Hematopoietic multipotent progenitor cell treated with erythropoietin and hydrocortisone succinate and interleukin-3 and kit ligand, for 15 days (in vitro differentiated cells): Measurements from ENCODE around the gene LIMK1.
"Not testable (repeated sequence)": the region's sequence is repeated elsewhere in the genome, so short reads cannot be mapped to it uniquely, and the experiment has no call there.

ENCODE experiments used
- DNase-seq: peaks from one replicate; pipeline ENCODE4 v3.0.0-alpha.2; 2015; ENCODE audit warnings: low spot score

LIMK1 gene

DNA sequence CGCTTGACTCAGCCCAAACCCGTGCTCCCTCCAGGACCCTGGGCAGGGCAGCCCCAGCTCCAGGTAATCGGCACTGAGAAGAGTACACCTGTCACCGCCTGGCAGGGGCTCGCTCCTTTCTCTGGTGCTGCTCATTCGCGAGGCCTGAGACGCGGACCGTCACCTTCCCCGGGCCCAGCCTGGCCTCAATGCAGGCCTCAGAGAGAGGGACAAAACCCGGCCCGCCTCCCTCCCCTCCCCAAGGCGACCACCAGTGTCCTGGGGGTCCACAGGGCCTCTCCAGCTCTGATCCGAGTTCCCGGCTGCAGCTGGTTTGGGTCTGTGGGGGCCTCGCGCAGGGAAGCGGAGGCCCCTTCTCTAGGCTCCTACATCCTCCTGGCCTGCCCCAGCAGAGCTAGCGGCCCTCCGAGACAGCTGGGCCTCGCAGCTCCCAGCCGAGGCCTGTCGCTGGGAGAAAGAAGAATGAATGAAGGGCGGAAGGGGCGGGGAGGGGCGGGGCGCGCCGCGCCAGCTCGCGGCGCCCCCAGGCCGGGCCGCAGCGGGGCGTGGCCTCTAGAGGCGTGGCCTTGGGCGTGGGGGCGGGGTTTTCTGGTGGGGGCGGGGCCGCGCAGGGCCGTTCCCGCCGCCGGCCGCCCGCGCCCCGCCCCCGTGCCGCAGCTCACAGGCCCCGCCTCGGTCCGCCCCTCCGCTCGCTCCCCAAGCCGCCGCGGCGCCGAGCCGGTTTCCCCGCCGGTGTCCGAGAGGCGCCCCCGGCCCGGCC is at the start of gene LIMK1:
LIMK1 (plus strand) TSS at position 688 of the 760 bp plus-strand sequence. CDS start 187 bp downstream, outside the sequence.
- peak; percentile 75 for DNase-seq

DNA sequence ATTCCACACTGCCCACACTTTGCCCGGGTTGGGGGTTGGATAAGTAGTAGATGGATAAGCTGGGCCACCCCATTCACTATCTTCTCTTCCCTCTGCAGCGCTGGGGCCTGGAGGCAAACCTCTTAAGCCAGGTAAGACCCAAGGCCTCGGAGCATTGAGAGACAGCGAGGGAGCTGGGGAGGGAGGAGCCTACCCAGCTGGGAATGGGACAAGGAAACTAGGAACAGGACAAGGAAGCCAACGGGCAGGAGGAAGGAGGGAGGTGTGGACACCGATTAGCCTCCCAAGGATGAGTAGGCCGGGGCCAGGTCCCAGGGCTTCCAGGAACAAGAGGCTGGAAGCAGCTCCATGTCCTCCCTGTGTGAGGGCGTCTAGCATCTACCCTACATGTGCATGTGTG is 46.0 kb upstream of the LIMK1 start:
- DNase-seq: no peak

DNA sequence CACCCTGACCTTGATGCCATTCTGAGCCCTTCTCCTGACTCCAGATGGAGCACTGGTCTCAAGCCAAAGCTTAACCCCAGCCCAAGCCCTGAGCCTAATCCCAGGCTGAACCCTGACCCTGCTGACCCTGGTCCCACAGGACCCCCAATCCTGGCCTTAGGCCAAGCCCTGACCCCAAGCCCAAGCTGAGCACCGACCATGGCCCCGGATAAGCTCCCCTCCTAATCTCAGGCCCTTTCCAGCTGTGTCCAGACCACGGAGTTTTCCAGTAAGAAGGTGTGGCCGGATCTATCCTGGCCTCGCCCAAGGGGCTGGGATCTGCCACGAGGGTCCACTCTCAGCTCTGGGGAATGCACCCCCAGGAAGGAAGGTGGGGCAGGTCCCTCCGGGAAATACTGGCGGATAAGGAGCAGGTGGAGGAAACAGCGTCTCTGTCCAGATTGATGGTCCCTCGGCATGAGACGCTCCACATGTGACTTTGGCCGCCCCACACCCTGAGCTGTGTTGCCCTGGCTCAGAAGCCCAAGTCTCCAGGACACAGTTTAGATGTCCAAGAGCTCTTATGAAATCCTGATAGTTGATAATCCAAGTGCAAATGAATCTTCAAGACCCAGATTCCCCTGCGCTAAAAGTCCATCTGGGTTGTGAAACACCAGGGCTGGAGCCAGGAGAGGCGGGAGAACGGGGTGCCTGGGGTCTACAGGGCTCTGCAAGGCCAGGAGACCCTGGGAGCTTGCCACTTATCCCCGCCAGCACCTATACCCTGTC is 45.2 kb upstream of the LIMK1 start:
- no peak for DNase-seq

DNA sequence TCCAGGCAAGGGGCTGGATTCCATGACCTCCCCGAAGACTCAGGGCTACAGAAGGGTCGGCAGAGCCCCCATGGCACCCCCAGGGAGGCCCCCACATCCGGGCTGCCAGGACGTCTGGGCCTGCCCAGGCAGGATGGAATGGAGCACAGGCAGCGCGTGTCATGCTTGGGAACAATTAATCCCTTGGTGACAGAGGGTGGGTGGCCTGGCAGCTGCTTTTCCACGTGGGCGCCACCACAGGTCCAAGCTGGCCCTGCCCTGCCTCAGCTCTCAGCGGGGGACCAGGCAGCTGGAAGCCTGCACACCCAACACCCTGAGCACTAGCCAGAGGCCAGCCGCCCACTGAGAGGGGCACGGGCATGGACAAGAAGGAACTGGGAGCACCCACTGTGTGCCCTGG is 44.3 kb upstream of the LIMK1 start:
- no peak for DNase-seq

DNA sequence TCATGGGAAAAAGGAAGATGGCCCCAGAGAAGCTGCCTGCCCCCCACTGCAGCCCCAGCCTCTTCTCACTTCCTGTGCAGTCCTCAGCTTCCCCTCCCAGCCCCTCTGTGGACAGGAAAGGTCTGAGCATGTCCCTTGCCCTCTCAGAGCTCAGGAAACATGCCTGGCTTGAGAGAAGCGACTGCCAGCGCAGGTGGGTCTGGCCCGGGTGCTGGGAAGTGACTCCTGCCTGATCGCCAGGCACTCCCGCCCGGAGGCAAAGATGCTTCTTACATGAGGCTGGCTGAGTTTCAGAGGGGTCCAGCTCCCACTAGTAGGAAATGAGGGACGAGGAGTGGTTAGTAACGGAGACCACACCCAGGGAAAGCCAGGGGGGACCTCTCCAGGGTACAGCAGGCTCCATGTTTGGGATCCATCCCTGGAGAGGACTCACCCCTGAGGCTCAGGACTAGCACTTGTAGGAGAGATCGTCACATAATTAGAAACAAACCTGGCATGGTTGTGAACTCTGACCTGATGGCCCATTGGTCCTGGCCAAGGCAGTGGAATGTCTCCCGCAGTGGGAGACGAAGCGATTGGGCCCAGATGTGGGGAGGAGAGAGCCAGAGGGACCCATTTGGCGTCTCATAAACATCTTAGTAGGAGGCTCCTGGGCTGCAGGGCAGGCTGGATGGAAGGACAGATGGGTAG is 43.4 kb upstream of the LIMK1 start:
- DNase-seq: no peak

DNA sequence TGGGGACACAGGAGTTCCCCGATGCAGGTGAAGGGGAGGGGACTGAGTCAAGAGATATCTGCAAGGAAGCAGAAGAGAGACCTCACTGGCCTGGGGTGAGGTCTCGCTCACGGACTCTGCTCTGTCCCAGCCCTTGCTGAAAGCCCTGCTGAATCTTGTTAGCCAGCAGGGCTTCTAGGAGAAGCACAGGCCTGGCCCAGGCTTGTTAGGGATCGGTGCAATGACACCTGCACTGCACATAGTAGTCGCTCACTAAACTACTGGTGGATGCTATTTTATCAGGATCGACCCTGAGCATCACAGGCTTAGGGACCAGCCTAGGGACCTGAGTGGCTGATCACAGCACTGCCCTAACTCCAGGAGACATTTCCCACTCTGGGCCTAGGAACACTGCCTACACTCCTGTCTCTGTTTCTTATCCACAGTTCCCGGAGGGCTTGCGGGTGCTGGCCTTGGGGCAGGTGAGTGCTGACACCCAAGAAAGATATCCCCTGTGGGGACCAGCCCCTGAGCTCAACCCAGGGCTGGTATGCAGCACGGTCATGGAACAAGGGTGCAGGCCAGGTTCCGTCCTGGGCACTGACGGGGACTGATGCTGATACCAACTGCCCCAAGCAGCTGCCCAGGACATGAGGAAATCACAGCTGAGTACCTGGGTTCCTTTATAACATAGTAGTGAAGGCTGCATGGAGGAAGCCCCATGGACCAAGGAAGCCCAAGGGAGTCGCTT is 42.6 kb upstream of the LIMK1 start:
- no peak for DNase-seq

DNA sequence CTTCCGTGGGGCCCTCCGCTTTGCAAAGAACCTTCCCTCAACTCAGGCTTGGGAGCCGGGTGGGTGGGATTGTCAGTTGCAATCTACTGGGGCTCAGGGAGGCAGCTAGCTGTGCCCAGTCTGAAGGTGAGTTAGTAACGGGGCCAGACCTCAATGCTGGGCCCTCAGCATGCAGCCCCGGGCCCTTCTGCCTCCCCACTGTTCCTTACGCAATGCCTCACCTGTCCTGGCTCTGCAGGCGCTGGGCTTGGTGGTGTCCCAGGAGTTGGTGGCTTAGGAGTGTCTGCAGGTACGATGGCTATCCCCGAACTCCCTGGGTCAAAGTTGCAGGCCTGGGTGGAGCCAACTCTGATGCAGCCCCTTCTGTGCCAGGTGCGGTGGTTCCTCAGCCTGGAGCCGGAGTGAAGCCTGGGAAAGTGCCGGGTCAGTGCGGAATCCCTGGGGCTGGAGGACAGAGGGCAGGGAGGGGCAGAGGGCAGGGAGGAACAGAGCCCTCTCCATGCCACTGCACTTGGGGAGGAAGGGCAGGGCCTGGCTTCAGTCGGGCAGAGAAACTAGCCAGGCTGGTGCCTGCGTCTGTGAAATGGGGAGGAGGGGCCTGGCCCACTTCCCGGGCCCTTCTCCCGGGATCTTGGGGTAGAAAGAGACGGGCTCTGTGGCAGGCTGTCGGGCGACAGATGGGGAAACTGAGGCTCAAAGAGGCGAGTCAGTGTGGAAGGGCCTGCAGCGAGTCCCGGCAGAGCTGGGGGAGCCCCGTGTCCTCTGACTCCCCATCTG is 40.7 kb upstream of the LIMK1 start:
- DNase-seq: no peak

DNA sequence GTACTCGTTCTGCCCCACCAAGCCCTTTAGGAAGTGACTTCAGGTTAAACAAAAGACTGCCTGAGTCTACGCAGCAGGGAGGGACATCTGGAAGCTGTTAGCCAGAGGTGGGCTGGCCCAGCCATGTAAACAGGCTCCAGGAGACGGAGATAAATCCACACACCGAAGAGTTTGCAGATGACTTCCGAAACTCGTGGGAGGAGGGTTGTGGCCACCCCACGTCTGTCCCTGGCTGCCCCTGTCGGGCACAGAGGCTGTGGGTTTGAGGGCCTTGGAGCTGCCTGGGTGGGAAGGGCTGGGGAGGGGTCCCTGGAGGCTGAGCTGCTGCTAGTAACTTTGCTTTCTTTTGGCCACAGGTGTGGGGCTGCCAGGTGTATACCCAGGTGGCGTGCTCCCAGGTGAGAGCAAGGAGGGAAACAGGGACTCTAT is 40.1 kb upstream of the LIMK1 start:
- no peak for DNase-seq

DNA sequence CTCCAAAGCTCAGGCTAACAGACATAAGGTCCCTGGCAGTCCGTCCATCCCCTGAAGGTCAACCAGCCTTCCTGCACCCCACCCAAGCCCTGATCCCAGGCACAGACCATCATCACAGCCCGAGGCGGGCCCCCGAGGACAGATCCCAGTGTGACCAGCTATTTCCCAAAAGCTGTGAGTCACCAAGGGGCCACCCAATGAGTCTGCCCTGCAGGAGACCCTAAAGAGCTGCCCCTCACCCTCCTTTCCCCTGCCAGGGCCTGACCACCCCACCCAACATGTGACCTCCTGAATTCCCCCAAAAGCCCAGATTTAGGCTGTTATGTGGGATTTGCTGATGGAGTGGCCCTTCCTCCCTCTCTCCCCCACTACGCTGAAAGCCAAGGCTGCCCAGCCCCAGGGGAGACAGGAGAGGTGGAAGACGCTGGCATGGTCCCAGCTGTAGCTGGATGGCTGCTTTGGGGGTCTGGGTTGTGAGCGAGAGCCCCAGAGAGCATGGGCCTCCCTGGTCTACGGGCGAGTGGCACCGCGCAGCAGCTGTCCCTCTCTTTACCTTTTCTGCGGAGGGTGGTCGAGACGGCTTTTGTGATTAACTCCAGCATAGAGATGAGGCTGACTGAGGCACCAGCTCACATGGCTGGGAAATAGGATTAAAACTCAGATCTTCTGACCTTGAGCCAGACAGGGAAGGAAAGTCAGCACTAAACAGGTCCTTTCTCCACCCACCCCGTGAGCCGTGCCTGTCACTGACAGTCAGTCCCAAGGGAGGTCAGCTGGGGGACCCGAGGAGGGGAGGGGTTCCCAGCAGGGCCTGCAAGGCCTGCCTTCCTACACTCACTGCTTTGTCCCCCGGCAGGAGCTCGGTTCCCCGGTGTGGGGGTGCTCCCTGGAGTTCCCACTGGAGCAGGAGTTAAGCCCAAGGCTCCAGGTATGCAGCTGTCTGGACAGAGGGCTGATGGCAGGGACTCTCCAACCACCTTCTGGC is 38.9 kb upstream of the LIMK1 start:
- no peak for DNase-seq

DNA sequence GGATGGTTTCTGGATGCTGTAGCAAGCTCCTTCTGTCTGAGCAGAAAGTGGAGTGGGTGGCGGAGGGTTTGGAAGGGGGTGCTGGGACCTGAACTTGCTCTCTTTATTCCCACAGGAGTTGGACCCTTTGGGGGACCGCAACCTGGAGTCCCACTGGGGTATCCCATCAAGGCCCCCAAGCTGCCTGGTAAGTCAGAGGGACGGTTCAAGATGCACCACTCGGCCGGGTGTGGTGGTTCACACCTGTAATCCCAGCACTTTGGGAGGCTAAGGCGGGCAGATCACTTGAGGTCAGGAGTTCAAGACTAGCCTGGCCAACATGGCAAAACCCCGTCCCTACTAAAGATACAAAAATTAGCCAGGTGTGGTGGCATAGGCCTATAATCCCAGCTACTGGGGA is 37.0 kb upstream of the LIMK1 start:
- not testable (repeated sequence) for DNase-seq

DNA sequence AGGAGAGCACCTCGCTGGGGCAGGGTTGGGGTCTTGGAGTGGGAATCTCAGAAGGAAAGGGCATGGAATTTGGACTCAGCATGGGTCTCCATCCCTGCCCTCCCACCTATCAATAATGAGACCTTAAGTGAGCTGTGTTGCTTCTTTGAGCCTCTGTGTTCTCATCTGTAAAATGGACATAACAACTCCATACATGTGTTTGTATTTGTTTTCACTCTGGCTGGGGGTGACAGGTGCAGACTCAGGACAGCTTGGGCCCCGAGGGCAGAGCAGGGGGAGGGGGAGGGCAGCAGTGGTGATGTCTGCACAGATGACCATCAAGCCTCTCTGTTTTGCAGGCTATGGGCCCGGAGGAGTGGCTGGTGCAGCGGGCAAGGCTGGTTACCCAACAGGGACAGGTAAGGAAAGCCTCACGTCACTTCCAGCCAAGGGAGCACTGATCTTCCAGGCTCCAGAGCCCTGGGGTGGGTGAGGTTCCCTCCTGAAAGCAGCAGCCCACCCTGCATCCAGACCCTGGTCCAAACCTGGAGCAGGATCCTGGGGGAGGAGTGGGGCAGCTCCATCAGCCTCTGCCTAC is 35.7 kb upstream of the LIMK1 start:
- no peak for DNase-seq

DNA sequence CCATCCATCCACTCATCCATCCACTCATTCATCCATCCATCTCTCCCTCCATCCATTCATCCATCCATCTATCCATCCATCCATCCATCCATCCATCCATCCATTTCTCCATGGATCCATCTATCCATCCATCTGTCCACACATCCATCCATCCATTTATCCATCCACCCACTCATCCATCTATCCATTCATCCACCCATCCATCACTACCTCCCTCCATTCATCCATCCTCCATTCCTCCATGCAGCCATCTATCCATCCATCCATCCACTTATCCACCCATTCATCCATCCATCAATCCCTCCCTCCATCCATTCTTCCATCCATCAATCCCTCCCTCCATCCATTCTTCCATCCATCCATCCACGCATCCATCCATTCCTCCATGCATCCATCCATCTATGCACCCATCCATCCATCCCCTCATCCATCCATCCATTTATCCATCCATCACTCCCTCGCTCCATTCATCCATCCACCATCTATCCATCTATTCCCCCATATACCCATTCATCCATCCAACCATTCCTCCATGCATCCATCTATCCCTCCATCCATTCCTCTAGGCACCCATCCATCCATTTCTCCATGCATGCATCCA is 34.5 kb upstream of the LIMK1 start:
- DNase-seq: no peak

DNA sequence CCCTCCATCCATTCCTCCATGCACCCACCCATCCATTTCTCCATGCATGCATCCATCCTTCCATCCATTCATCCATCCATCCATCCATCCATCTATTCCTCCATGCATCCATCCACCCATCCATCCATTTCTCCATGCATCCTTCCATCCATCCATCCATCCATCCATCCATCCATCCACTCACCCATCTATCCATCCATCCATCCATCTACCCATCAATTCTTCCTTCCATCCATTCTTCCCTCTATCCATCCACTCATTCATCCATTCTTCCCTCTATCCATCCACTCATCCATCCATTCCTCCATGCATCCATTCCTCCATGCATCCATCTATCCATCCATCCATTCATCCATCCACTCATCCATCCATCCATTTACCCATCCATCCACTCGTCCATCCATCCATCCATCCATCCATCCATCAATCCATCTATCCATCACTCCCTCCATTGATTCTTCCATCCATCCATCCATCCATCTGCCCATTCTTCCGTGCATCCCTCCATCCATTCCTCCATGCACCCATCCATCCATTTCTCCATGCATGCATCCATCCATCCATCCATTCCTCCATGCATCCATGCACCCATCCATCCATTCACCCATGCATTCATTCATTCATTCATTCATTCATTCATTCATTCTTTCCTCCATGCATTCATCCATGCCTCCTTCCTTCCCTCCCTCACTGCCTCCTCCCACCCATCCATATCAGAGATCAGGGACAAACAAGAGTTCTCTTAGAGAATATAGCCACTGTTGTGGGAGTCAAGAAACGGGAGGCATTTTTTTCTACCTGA is 33.4 kb upstream of the LIMK1 start:
- DNase-seq: no peak

DNA sequence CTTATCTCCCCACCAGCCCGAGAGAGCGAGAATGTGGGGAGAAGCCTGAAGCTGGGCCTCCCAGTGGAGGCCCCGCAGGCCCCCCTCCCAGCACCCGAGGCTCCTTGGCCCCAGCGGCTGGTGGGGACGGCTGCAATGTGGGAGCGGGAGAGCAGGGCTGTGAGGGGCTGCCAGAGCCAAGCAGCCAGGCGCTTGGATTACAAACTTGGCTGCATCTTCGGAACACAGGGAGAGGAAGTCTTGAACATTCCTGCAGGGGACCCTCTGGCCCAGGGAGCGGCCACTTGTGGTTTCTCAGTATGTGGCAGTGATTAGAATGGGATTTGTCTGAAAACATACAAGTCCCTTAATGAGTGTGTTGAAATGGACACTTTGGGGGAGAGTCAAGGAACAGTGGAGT is 32.4 kb upstream of the LIMK1 start:
- no peak for DNase-seq

DNA sequence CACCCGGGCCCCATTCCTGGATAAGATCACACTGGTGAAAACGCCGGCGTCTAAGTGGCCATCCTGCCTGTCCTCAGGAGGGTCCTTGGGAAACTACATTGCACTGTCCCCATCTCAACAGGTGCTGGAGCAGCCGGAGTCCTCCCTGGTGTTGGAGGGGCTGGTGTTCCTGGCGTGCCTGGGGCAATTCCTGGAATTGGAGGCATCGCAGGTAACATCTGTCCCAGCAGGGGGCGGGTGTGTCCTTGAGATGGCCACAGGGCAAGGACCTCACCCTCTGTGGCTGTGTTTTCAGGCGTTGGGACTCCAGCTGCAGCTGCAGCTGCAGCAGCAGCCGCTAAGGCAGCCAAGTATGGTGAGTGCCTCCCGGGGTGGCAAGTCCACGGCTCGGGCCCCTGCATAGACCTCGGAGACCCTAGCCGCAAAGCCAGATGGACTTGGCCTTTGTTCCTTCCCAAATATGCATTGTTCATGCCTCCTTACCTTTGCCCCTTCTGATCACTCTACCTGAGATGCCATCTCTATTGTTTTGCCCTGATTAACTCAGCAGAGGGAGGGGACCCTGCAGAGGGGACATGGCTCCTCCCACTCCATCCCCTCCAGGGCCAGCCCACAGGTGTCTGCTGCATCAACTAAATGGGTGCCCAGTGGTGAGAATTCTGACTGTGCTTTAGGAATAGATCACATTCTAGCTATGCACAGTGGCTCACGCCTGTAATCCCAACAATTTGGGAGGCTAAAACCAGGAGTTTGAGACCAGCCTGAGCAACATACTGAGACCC is 31.8 kb upstream of the LIMK1 start:
- no peak for DNase-seq

DNA sequence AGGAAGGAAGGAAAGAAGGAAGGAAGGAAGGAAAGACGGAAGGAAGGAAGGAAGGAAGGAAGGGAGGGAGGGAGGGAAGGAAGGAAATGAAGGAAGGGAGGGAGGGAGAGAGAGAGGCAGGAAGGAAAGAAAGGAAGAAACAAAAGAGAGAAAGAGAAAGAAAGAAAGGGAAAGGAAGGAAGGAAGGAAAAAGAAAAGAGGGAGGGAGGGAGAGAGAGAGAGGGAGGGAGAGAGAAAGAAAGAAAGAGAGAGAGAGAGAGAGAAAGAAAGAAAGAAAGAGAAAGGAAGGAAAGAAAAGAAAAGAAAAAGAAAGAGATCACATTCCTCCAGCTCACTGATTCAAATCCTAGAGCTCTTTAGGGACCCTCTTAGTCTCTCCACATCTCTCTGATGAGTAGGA is 31.0 kb upstream of the LIMK1 start:
- no peak for DNase-seq

DNA sequence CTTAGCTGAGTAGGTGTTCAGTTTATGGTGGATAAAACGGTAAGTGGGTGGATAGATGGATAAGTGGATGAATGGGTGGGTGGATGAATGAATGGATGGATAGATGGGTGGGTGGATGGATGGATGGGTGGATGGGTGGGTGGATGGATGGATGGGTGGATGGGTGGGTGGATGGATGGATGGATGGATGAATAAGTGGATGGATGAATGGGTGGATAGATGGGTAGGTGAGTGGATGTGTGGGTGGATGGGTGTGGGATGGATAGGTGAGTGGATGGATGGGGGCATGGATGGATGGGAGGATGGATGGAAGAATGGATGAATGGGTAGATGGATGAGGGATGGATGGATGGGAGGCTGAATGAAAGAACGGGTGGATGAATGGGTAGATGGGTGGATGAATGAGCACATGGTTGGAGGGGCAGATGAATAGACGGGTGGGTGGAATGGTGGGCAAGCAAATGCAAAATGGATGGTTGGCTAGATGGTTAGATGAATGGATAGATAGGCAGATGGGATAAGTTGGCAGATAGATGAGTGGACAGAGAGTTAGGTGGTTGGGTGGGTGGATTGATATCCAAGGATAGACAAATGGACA is 29.9 kb upstream of the LIMK1 start:
- no peak for DNase-seq
